SKM-1 (cell line): ENCODE measurements around the gene RNF145.

Experiments used
- DNase-seq: peaks from one replicate; lab custom pipeline; 2025; ENCODE audit not compliant: unreplicated experiment; lab: John Stamatoyannopoulos, UW

Gene RNF145

DNA sequence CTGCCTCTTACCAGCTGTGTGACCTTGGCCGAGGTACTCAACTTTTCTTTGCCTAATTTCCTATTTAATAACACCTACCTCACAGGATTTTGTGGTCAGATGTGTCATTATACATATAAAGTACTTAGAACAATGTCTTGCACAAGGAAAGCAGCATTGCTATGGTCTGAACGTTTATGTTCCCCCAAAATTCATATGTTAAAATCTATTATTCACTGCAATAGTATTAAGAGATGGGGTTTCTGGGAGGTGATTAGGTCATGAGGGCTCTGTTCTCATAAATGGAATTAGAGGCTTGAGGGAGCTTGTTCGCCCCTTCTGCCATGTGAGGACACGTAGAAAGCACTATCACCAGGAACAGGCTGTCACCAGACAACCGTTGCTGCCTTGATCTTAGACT lies 10.9 kb upstream of the RNF145 start:
- no peak for DNase-seq

GRCh38 chr5:159218595-159219023 lies 9.3 kb upstream of the RNF145 start:
- DNase-seq: no peak

- no peak for DNase-seq
Observed at GRCh38 chr5:159217236-159217635, 7.9 kb upstream of the RNF145 start.

DNA sequence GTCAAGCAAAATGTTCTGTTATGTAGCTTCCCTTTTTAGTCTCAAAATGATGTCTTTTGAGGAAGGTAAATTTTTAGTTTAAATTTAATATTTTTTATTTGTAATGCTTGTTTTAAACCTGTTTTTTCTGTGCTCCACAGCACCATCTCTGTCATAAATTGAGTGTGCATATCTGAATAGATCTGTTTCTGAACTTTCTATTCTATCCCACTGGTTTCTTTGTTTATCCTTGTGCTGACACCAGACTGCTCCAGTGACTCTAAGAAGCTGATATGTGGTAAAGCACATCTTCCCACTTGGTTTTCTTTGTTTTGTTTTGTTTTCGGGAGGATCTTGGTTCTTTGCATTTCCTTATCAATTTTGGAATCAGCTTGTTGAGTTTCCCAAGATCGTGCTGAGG lies 7.1 kb upstream of the RNF145 start:
- no peak for DNase-seq

DNA sequence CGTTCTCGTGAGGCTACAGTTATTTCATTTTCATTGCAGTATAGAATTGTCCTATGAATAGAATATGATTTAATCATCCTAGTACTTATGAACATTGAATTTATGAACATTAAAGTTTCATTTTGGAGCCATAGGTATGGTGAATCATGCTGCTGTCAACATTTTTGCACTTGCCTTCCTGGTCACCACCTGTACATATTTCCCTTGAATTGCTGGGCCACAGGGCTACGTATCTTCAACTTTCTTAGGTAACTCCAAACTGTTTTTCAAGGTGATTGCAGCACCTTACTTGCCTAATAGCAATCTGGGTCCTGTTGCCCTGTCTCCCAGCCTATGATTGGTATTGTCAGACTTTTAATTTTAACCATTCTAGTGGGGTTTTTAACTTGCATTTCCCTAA lies 6.5 kb upstream of the RNF145 start:
- DNase-seq: no peak

GRCh38 chr5:159214486-159215271 lies 5.3 kb upstream of the RNF145 start:
- DNase-seq: no peak

DNA sequence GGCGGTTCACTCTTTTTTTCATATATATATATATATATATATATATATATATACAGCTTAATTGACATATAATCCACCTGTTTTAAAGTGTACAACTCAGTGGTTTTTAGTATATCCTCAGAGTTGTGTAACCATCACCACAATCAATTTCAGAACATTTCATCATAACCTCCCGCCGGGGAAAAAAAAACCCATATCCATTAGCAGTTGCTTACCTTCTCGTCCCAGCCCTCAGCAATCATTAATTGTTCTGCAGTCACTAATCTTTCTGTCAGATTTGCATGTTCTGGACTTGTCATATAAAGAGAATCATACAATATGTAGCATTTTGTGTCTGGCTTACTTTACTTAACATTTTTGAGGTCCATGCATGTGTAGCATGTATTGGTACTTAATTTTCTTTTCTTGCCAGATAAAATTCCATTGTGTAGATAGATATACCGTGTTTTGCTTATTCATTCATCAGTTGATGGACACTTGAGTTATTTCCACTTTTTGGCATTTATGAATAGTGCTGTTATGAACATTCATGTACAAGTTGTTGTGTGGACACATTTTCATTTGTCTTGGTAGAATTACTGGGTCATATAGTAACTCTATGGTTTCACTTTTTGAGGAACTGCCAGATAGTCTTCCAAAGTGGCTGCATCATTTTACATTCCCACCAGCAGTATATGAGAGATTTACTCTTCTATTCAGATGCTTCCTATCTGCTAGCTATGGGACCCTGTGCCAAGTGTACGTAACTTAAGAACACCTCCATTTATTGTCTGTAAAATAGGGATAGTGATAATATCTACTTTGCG lies 3.5 kb upstream of the RNF145 start:
- DNase-seq: no peak

DNA sequence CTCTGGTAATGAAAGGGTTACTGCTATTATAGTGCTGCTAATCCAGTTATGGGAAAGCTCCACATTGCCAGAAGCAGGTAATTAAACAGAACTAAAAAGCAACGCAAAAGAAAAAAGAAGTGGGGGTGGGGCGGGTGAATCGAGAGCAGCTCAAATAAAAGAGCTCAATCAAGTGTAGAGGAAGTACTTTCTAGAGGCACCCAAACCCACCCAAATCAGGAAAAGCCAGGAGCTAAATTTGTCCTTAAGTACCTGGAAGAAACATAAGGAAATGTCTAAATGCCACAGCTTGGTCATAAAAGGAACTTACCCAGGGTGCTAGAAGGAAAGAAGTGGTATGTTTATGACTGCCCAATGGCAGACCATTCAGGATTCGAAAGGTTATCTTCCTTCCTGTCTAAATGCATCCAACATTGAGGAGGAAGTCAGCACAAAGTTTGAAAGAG lies 2.4 kb upstream of the RNF145 start:
- peak; percentile 17 for DNase-seq

GRCh38 chr5:159210846-159211245 lies 1.5 kb upstream of the RNF145 start:
- no peak for DNase-seq

GRCh38 chr5:159210210-159210661 lies 883 bp upstream of the RNF145 start:
- peak; percentile 75 for DNase-seq

GRCh38 chr5:159208514-159209437 lies 577 bp downstream of the RNF145 start:
- peak; percentile 17 for DNase-seq

GRCh38 chr5:159207686-159208513 lies 1.5 kb downstream of the RNF145 start:
- DNase-seq: peak; percentile 75

DNA sequence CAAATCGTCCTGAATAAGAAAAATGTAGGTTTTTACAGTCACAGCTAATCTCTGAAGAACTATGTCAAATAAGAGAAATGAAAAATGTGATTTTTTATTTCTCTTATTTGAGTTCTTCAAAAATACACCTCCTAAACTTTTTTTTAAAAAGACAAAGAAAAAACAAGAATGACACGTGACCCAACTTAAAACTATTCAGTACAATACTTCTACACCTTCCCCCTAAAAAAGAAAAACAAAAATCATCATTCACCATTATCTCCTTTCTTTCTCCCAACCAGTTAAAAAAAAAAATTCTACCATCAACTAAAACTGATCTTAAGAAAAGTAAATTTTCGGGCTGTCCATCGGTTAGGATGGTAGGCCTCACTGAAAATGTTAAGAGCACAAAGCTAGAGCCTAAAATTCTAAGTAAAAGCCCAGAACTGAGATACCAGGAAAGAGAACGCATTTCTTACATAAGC lies 2.1 kb downstream of the RNF145 start:
- DNase-seq: no peak

- DNase-seq: no peak
Observed at GRCh38 chr5:159206818-159207217, 2.5 kb downstream of the RNF145 start.

DNA sequence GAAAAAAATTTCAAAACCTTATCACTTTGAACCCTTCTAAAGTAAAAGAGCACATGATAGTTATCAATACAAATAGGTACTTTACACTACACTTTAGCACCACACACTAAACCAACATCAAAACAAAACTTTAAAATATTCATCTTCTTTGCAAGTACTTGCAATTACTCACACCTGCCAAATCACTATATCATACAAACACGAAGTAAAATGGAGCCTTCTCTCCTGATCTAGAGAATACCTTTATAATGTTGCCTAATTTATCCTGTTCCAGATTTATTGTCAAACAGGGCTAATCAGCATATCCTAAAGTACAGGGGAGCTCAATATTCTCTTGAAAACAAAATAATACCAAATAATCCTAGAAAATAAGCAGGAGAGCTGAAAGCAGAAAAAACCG lies 3.0 kb downstream of the RNF145 start:
- no peak for DNase-seq

DNA sequence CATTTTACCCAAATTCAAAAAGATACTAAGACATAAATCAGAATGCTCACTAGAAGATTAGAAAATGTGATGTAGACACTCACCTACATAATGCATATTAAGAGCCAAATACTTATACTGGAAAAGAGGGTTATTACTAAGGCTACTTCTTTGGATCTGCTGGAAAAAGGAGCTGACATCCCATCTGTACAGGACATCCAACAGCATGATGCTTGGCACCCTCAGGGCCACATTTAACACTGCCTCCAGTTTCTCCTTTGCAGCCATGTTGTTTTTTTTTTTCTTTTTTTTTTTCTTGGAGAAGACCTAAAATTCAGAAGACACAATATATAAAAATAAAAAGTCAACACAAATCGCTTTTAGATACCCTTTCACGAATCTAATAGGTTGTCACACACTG lies 6.0 kb downstream of the RNF145 start:
- no peak for DNase-seq

- DNase-seq: no peak
Observed at GRCh38 chr5:159202151-159202550, 7.2 kb downstream of the RNF145 start.

DNA sequence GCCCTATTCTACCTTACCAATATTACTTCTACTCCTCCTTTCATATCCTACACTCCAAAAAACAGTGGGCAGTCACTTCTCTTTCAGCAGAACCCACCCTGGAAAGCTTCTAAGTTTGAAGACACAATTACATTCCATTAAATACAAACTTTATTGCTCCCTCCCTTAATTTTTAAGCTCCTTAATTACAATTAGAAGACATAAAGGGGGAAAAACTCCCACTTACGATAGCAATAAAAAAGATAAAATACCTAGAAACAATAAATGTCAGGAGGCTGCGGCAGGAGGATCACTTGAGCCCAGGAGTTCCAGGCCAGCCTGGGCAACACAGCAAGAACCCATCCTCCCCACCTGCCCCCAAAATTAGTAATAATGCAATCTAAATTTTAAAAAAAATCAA lies 9.6 kb downstream of the RNF145 start:
- no peak for DNase-seq

- no peak for DNase-seq
Observed at GRCh38 chr5:159199225-159199624, 10.1 kb downstream of the RNF145 start.
